Measurements from ENCODE around the gene DOK6.

DNA sequence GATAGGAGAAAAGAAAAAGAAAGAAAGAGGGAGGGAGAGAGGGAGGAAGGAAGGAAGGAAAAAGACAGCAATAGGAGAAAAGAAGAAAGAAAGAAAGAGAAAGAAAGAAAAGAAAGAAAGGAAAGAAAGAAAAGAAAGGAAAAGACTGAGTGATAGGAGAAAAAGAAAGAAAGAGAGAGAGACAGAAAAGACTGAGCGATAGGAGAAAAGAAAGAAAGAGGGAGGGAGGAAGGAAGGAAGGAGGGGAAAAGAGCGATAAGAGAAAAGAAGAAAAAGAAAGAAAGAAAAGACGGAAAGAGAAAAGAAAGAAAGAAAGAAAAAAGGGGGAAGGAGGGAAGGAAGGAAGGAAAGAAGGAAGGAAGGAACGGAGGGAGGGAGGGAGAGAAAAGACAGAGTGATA lies 216.7 kb downstream of the DOK6 start:
- TF ChIP-seq POLR2A (IDR thresholded peaks at IDR 0.05; ENCODE audit: low read depth, low read length) (no peak), TAF1 (IDR thresholded peaks at IDR 0.05; ENCODE audit: low read depth, low read length) (no peak), POU2F2 (IDR thresholded peaks at IDR 0.05; ENCODE audit: low read depth, low read length) (no peak), POLR2AphosphoS5 (IDR thresholded peaks at IDR 0.05; ENCODE audit: low read depth, low read length) (no peak), SPI1 (IDR thresholded peaks at IDR 0.05; ENCODE audit: low read depth, low read length) (no peak)

Data from GM12891 (cell line).